Parathyroid adenoma (tissue), 2 donors: Measurements from ENCODE around the gene WWOX.

Experiments
- H2AFZ ChIP-seq: fragments of 300-600 bp; sonication (generic); one replicate; pipeline ENCODE4 v1.7.0; 2017; ENCODE audit warnings: antibody characterized with exemption, mild to moderate bottlenecking
- H3K27ac ChIP-seq: fragments of 300-600 bp; sonication (generic); one replicate; pipeline ENCODE4 v1.7.0; 2017
- H3K27me3 ChIP-seq: fragments of 300-600 bp; sonication (generic); one replicate; pipeline ENCODE4 v1.7.0; 2017; ENCODE audit warnings: low read length; ENCODE audit not compliant: control insufficient read depth, insufficient read depth
- H3K36me3 ChIP-seq: fragments of 300-600 bp; sonication (generic); one replicate; pipeline ENCODE4 v1.7.0; 2017; ENCODE audit warnings: low read length; ENCODE audit not compliant: control insufficient read depth, insufficient read depth
- H3K4me1 ChIP-seq: fragments of 300-600 bp; sonication (generic); one replicate; pipeline ENCODE4 v1.7.0; 2017; ENCODE audit warnings: control low read depth
- H3K4me2 ChIP-seq: fragments of 300-600 bp; sonication (generic); one replicate; pipeline ENCODE4 v1.7.0; 2017; ENCODE audit warnings: low read length
- H3K4me3 ChIP-seq: fragments of 300-600 bp; sonication (generic); one replicate; pipeline ENCODE4 v1.7.0; 2017; ENCODE audit warnings: low read depth, low read length
- H3K79me2 ChIP-seq: fragments of 300-600 bp; sonication (generic); one replicate; pipeline ENCODE4 v1.7.0; 2017; ENCODE audit warnings: control low read depth
- H3K9ac ChIP-seq: fragments of 300-600 bp; sonication (generic); one replicate; pipeline ENCODE4 v1.7.0; 2017; ENCODE audit warnings: mild to moderate bottlenecking
- H3K9me3 ChIP-seq: fragments of 300-600 bp; sonication (generic); one replicate; pipeline ENCODE4 v1.7.0; 2017; ENCODE audit warnings: low read length; ENCODE audit not compliant: control insufficient read depth
- TF ChIP-seq, protein P1 (sequence below): fragments of 300-600 bp; sonication (generic); IDR thresholded peaks from one replicate; pipeline ENCODE4 v1.7.0; 2017; ENCODE audit warnings: antibody characterized with exemption, mild to moderate bottlenecking
- donor health status: primary hyperparathyroidism.

Gene WWOX

DNA sequence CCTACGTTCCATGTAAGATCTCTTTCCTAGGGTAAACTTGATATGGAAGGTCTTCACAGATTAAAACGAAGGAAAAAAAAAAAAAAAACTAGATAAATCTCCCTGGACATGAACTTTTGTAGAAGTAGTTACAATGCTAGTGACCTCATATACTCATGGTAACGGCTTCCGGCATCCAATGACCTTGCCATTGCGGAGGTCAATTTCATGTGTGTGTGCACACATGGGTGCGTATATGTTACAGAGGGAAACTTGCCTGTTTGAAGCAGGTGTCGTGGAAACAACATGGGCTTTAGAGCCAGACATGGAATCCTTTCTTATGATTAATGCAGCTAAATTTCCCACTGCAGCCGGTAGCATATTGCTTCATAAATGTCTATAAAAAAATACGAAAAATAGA is 1065.6 kb downstream of the WWOX start:
- H3K79me2 ChIP-seq, result no peaks in the 10 kb centered on the region
- no peak overlapping the region for H3K4me2 ChIP-seq
- H3K9me3 ChIP-seq, result no peaks in the 10 kb centered on the region
- H3K27ac ChIP-seq, result no peak overlapping the region
- no peak overlapping the region for H3K4me3 ChIP-seq
- no peaks in the 10 kb centered on the region for H3K36me3 ChIP-seq
- H3K4me1 ChIP-seq, result no peaks in the 10 kb centered on the region
- no peak overlapping the region for H2AFZ ChIP-seq
- no peak overlapping the region for H3K9ac ChIP-seq
- TF ChIP-seq, protein P1, sequence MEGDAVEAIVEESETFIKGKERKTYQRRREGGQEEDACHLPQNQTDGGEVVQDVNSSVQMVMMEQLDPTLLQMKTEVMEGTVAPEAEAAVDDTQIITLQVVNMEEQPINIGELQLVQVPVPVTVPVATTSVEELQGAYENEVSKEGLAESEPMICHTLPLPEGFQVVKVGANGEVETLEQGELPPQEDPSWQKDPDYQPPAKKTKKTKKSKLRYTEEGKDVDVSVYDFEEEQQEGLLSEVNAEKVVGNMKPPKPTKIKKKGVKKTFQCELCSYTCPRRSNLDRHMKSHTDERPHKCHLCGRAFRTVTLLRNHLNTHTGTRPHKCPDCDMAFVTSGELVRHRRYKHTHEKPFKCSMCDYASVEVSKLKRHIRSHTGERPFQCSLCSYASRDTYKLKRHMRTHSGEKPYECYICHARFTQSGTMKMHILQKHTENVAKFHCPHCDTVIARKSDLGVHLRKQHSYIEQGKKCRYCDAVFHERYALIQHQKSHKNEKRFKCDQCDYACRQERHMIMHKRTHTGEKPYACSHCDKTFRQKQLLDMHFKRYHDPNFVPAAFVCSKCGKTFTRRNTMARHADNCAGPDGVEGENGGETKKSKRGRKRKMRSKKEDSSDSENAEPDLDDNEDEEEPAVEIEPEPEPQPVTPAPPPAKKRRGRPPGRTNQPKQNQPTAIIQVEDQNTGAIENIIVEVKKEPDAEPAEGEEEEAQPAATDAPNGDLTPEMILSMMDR, result no peak
- no peaks in the 10 kb centered on the region for H3K27me3 ChIP-seq

DNA sequence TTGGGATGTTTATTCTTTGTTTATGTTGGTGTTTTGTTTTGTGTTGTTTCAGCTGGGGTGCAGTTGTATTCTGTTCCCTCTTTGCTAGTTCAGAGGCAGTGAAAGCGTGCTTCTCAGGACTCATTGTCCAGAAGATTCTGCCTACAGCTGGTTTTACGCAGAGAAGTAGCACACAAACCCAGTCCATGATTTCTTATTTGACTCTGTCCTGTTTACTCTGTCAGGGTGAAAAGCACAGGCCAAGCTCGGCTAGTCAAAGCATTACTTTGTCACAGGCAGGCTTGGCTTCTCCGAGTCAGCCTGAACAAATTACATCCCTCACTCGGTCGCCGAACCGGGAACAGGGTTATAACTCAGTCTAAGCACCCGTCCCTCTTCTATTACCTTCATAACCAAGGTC is 1066.1 kb downstream of the WWOX start:
- Histone ChIP-seq H2AFZ (no peak overlapping the region), H3K79me2 (no peaks in the 10 kb centered on the region), H3K4me1 (no peaks in the 10 kb centered on the region), H3K9me3 (no peaks in the 10 kb centered on the region), H3K27me3 (no peaks in the 10 kb centered on the region), H3K36me3 (no peaks in the 10 kb centered on the region), H3K27ac (no peak overlapping the region), H3K4me2 (no peak overlapping the region), H3K4me3 (no peak overlapping the region), H3K9ac (no peak overlapping the region)
- TF ChIP-seq, protein P1, result no peak

DNA sequence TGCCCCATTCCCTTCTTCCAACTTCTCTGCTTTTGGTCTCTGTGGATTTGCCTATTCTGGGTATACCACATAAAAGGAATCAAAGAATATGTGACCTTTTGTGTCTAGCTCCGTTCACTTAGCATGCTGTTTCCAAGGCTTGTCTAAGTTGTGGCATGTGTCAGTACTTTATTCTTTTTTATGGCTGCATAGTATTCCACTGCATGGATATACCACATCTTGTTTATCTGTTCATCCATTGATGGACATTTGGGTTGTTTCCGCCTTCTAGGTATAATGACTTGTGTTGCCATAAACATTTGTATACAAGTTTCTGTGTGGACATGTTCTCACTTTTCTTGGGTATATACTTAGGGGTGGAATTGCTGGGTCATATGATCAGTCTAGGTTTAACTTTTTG is 1068.4 kb downstream of the WWOX start:
- no peaks in the 10 kb centered on the region for H3K36me3 ChIP-seq
- H3K4me2 ChIP-seq, result no peak overlapping the region
- no peak overlapping the region for H2AFZ ChIP-seq
- H3K9me3 ChIP-seq, result no peaks in the 10 kb centered on the region
- TF ChIP-seq, protein P1, result no peak
- no peak overlapping the region for H3K27ac ChIP-seq
- no peaks in the 10 kb centered on the region for H3K4me1 ChIP-seq
- H3K79me2 ChIP-seq, result no peaks in the 10 kb centered on the region
- no peak overlapping the region for H3K4me3 ChIP-seq
- no peaks in the 10 kb centered on the region for H3K27me3 ChIP-seq
- H3K9ac ChIP-seq, result no peak overlapping the region

DNA sequence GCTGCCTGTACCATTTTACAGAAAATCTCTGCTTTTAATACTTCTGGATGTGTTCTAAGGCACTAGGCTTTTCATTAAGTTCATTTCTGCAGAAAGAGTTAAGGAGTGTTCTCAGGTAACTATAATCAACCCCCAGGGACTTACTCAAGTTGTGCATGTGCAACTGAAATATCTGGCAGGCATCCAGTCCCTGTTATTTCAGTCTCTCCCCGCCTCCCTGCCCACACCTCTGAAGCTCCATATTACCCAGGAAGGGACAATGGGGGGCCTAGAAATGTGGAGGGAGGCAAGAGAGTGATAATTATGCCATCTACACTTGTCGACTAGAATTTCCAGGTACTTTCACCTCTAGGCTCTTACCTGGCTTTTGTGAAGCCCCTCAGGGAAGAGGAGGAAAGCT is 1068.9 kb downstream of the WWOX start:
- H3K9me3 ChIP-seq, result no peaks in the 10 kb centered on the region
- H3K4me2 ChIP-seq, result no peak overlapping the region
- no peaks in the 10 kb centered on the region for H3K36me3 ChIP-seq
- no peaks in the 10 kb centered on the region for H3K79me2 ChIP-seq
- H3K4me3 ChIP-seq, result no peak overlapping the region
- TF ChIP-seq, protein P1, result no peak
- H3K4me1 ChIP-seq, result no peaks in the 10 kb centered on the region
- no peaks in the 10 kb centered on the region for H3K27me3 ChIP-seq
- no peak overlapping the region for H2AFZ ChIP-seq
- no peak overlapping the region for H3K9ac ChIP-seq
- H3K27ac ChIP-seq, result no peak overlapping the region

DNA sequence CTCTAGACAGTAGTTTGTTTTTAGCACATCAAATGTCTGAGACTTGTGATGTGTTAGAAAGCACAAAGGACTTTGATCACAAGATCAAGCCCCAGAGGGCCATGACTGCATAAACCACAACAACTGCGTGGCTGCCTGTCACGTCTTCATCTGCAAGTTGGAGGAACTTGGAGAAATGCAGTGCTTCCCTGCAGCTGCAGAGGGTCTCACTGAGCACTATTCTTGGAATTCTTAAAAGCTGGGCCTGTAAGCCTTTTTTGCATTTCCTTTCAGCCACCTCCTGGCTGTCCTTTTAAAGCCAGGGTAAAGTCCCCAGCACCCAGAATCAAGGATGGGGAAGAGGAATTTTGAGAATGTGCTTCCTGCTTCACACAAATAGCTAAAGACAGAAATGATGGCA is 1069.8 kb downstream of the WWOX start:
- Histone ChIP-seq H3K4me2 (no peak overlapping the region), H3K36me3 (no peaks in the 10 kb centered on the region), H3K9me3 (no peaks in the 10 kb centered on the region), H3K9ac (no peak overlapping the region), H3K27ac (no peak overlapping the region), H3K4me3 (no peak overlapping the region), H3K79me2 (no peaks in the 10 kb centered on the region), H3K4me1 (no peaks in the 10 kb centered on the region), H3K27me3 (no peaks in the 10 kb centered on the region), H2AFZ (no peak overlapping the region)
- TF ChIP-seq, protein P1, result no peak
